K562 (cell line): ENCODE data around the gene EXOC4. TPM values are rescaled to one million over a fixed set of nuclear protein-coding genes. Genes with fewer than 3 reads are reported as not detected.

Experiments used
- ATAC-seq: fragments of 200-7000 bp; cut with Tn5 transposase; 3 replicates; pipeline ENCODE4 v1.9.1; 2020; ENCODE audit warnings: moderate library complexity
- BruUV-seq: library from RNA; stranded (reverse); fragments of 400-500 nt; replicated peaks from 2 replicates; lab custom pipeline; 2021; lab: Mats Ljungman, UMichigan
- CTCF ChIA-PET: fragments of 300-600 bp; formaldehyde crosslinking; extraction: SDS; loops from one replicate; lab custom pipeline; 2021; ENCODE audit warnings: low intra/inter-chr PET ratio; lab: Yijun Ruan, JAX
- POLR2A ChIA-PET: fragments of 300-600, 350-650 bp; sonication (Branson Sonifier 250); formaldehyde crosslinking; extraction: SDS; loops from one replicate; lab custom pipeline; 2021; ENCODE audit warnings: antibody characterized with exemption, inconsistent platforms; lab: Yijun Ruan, JAX
- DNase-seq, 4 experiments: peaks; one replicate each; pipeline versions ENCODE4 v3.0.0 to v3.0.0-alpha.2; 2011 to 2018; ENCODE audit warnings: low spot score in 3 of 4, mixed read lengths in 3 of 4; ENCODE audit errors: extremely low read depth in 1 of 4
- FAIRE-seq: peaks from 2 replicates; lab custom pipeline; 2011; peaks lifted over from hg19 to GRCh38; lab: Jason Lieb, UNC
- H2AFZ ChIP-seq: 2 replicates; pipeline ENCODE4 v1.6.0; 2011; ENCODE audit warnings: low read depth, low read length, control low read depth, inconsistent platforms
- H3K27ac ChIP-seq: fragments of 200-600 bp; 3 replicates; pipeline ENCODE4 v1.8.0; 2011; ENCODE audit warnings: low read depth, mild to moderate bottlenecking, control low read depth, inconsistent platforms, low read length, moderate library complexity, mixed read lengths; ENCODE audit errors: extremely low read depth
- H3K27me3 ChIP-seq, 2 experiments: fragments of 300-600 bp in 1 of 2; 2 replicates in 1 of 2; 3 replicates in 1 of 2; pipeline versions ENCODE4 v1.6.0 to v1.8.0; 2011; ENCODE audit warnings: inconsistent platforms in 2 of 2, low read length in 2 of 2, mild to moderate bottlenecking in 1 of 2, mixed read lengths in 1 of 2, moderate library complexity in 1 of 2; ENCODE audit not compliant: control insufficient read depth in 2 of 2, insufficient read depth in 2 of 2
- H3K36me3 ChIP-seq: fragments of 300-600 bp; 3 replicates; pipeline ENCODE4 v1.8.0; 2011; ENCODE audit warnings: mild to moderate bottlenecking, low read length, inconsistent platforms; ENCODE audit not compliant: control insufficient read depth, insufficient read depth
- H3K4me1 ChIP-seq, 2 experiments: fragments of 200-600 bp in 1 of 2; replicated peaks in 1 of 2; 2 replicates in 1 of 2; 3 replicates in 1 of 2; pipeline versions ENCODE4 v1.5.1 to v1.8.0; 2011; ENCODE audit warnings: inconsistent platforms in 2 of 2, low read length in 2 of 2, mild to moderate bottlenecking in 1 of 2, mixed read lengths in 1 of 2, moderate library complexity in 1 of 2; ENCODE audit not compliant: control insufficient read depth in 2 of 2, insufficient read depth in 2 of 2
- H3K4me2 ChIP-seq: 2 replicates; pipeline ENCODE4 v1.6.1; 2011; ENCODE audit warnings: low read length, control low read depth, inconsistent platforms, mixed read lengths; ENCODE audit not compliant: insufficient read depth
- H3K4me3 ChIP-seq: fragments of 200-600 bp; sonication (generic), shearing (Covaris generic); 2 replicates; pipeline ENCODE4 v1.5.1; 2016; ENCODE audit warnings: control low read depth, inconsistent platforms
- H3K79me2 ChIP-seq: fragments of 200-600 bp; 3 replicates; pipeline ENCODE4 v1.8.0; 2011; ENCODE audit warnings: low read length, inconsistent platforms; ENCODE audit not compliant: control insufficient read depth, insufficient read depth
- H3K9ac ChIP-seq, 2 experiments: 2 replicates each; pipeline versions ENCODE4 v1.6.0 to v1.6.1; 2011; ENCODE audit warnings: low read depth in 2 of 2, low read length in 2 of 2, control low read depth in 1 of 2, inconsistent platforms in 1 of 2, mild to moderate bottlenecking in 1 of 2, mixed read lengths in 1 of 2; ENCODE audit not compliant: insufficient read depth in 1 of 2
- H3K9me1 ChIP-seq: one replicate; pipeline ENCODE4 v1.6.0; 2011; ENCODE audit warnings: inconsistent platforms, mild to moderate bottlenecking, low read length, moderate library complexity; ENCODE audit not compliant: control insufficient read depth, insufficient read depth
- H3K9me3 ChIP-seq: replicated peaks from 2 replicates; pipeline ENCODE4 v1.5.1; 2011; ENCODE audit warnings: low read depth, low read length, inconsistent platforms; ENCODE audit not compliant: control insufficient read depth, insufficient read depth
- H4K20me1 ChIP-seq: replicated peaks from 2 replicates; pipeline ENCODE4 v1.6.1; 2011; ENCODE audit warnings: low read length, inconsistent platforms, mixed read lengths; ENCODE audit not compliant: control insufficient read depth, insufficient read depth
- ARID2 ChIP-seq: fragments of 450-650 bp; IDR thresholded peaks from 2 replicates; pipeline ENCODE4 v1.6.1; 2017; ENCODE audit warnings: antibody characterized with exemption, mild to moderate bottlenecking
- CBX8 ChIP-seq: fragments of 200-600 bp; sonication (generic); IDR thresholded peaks from 2 replicates; pipeline ENCODE4 v1.6.1; 2012; ENCODE audit warnings: borderline replicate concordance, mixed run types, low read depth, mild to moderate bottlenecking, moderate library complexity, mixed read lengths, low read length, control low read depth, inconsistent platforms; ENCODE audit not compliant: poor library complexity, severe bottlenecking; ENCODE audit errors: extremely low read depth
- CREM ChIP-seq: IDR thresholded peaks from 2 replicates; pipeline ENCODE4 v1.6.1; 2014; ENCODE audit warnings: antibody characterized with exemption, low read depth
- ETV6 ChIP-seq, 3 experiments: fragments of 150-350 bp in 1 of 3; sonication (generic) in 1 of 3; formaldehyde crosslinking in 1 of 3; IDR thresholded peaks; 2 replicates each; pipeline versions ENCODE4 v1.6.1 to v1.8.0; 2014 to 2022; ENCODE audit warnings: borderline replicate concordance in 2 of 3, low read depth in 2 of 3, antibody characterized with exemption in 1 of 3, low read length in 1 of 3, mild to moderate bottlenecking in 1 of 3, missing genetic modification reagents in 1 of 3
- HOMEZ ChIP-seq: fragments of 250-450 bp; sonication (Bioruptor Pico); IDR thresholded peaks from 2 replicates; pipeline ENCODE4 v1.4.0; 2020; ENCODE audit warnings: mild to moderate bottlenecking, moderate library complexity
- IRF1 ChIP-seq: sonication (generic); formaldehyde crosslinking; IDR thresholded peaks from 2 replicates; pipeline ENCODE4 v1.8.0; 2022; ENCODE audit warnings: missing genetic modification reagents, mild to moderate bottlenecking, borderline replicate concordance
- LEF1 ChIP-seq: fragments of 450-650 bp; IDR thresholded peaks from 2 replicates; pipeline ENCODE4 v1.6.1; 2016; ENCODE audit warnings: mild to moderate bottlenecking
- PHB2 ChIP-seq: fragments of 450-650 bp; IDR thresholded peaks from 2 replicates; pipeline ENCODE4 v1.6.1; 2017; ENCODE audit warnings: low read depth
- PRPF4 ChIP-seq: fragments of 200-400 bp; formaldehyde crosslinking; IDR thresholded peaks from one replicate; pipeline ENCODE4 v1.6.1; 2017; ENCODE audit warnings: low read length, low read depth, mild to moderate bottlenecking; ENCODE audit not compliant: insufficient read depth, poor library complexity, severe bottlenecking
- RAD21 ChIP-seq, 2 experiments: fragments of 250-450 bp in 1 of 2; fragments of 450-650 bp in 1 of 2; sonication (Bioruptor Pico) in 1 of 2; formaldehyde crosslinking in 1 of 2; IDR thresholded peaks in 1 of 2; conservative IDR thresholded peaks in 1 of 2; 2 replicates each; pipeline versions ENCODE4 v1.4.0 to v1.8.0; 2020 to 2022; ENCODE audit warnings: mild to moderate bottlenecking in 2 of 2, moderate library complexity in 1 of 2
- RBFOX2 ChIP-seq: fragments of 200-400 bp; formaldehyde crosslinking; IDR thresholded peaks from 2 replicates; pipeline ENCODE4 v1.6.1; 2017; ENCODE audit warnings: low read depth, mild to moderate bottlenecking, low read length, moderate library complexity
- RBM34 ChIP-seq: fragments of 200-400 bp; formaldehyde crosslinking; IDR thresholded peaks from 2 replicates; pipeline ENCODE4 v1.6.1; 2018; ENCODE audit warnings: low read length, borderline replicate concordance; ENCODE audit not compliant: insufficient read depth
- SIN3A ChIP-seq, 2 experiments: fragments of 150-350 bp in 1 of 2; IDR thresholded peaks; 2 replicates each; pipeline ENCODE4 v1.6.1; 2011 to 2016; ENCODE audit warnings: borderline replicate concordance in 2 of 2, low read depth in 2 of 2, low read length in 2 of 2, mild to moderate bottlenecking in 2 of 2, moderate library complexity in 2 of 2; ENCODE audit not compliant: control insufficient read depth in 1 of 2
- SMARCE1 ChIP-seq: fragments of 450-650 bp; IDR thresholded peaks from 2 replicates; pipeline ENCODE4 v1.7.1; 2016; ENCODE audit warnings: mild to moderate bottlenecking
- STAG1 ChIP-seq: sonication (generic); formaldehyde crosslinking; IDR thresholded peaks from 2 replicates; pipeline ENCODE4 v1.5.0; 2020; ENCODE audit warnings: missing genetic modification reagents, borderline replicate concordance
- ZNF354B ChIP-seq: fragments of 250-450 bp; sonication (Bioruptor Pico); IDR thresholded peaks from 2 replicates; pipeline ENCODE4 v1.4.0; 2020
- in situ Hi-C: fragments of 300-500 bp; cut with MboI; formaldehyde crosslinking; loops from 4 replicates; pipeline ENCODE4 v1.15.0; 2018; ENCODE audit warnings: inconsistent platforms, mixed read lengths
- intact Hi-C: fragments of 100-400 bp; cut with micrococcal nuclease; formaldehyde crosslinking; loops from 2 replicates; pipeline ENCODE4 v1.14.2; 2022
- polyA plus RNA-seq, 8 experiments: library from polyadenylated mRNA; depleted of rRNA in 4 of 8; stranded (reverse) in 5 of 8; unstranded in 3 of 8; fragments of >200 nt; fragmentation: Nextera tagmentation in 2 of 8; fragmentation: Illumina TruSeq in 1 of 8; extraction: Ambion mirVana in 2 of 8; extraction: Trizol in 1 of 8; gene quantifications; 2 replicates each; pipeline versions ENCODE4 v1.2.1 to v1.2.3, GENCODE V29; 2011 to 2014; ENCODE audit warnings: inconsistent platforms in 1 of 8, missing spikeins in 1 of 8
- total RNA-seq, 7 experiments: library from RNA; depleted of rRNA in 6 of 7; stranded (reverse); fragments of >200 nt in 6 of 7; fragmentation: Illumina TruSeq in 2 of 7; extraction: Trizol in 2 of 7; gene quantifications; 2 replicates each; pipeline versions ENCODE4 v1.2.1 to v1.2.3, GENCODE V29; 2011 to 2021; ENCODE audit warnings: low replicate concordance in 1 of 7

The EXOC4 gene
- total and polyA plus RNA-seq, 9 of the 15 experiments (the other 6 are each of a cell fraction or from before 2014, with no cell fraction given) = 18.5 to 73.1 (median 46.6) TPM

- TF ChIP-seq IRF1 (CRISPR knock-in tag) = no peak
- no peak for TF ChIP-seq RBM34
These were observed 788.1 kb downstream of the EXOC4 start (continued) for GRCh38 chr7:134040988-134041387.

GRCh38 chr7:134041477-134041876 is 788.6 kb downstream of the EXOC4 start:
- FAIRE-seq (no peak), ATAC-seq (no peak), DNase-seq (no peak)
- in situ Hi-C loops (no loop called here), intact Hi-C loops (no loop called here)
- H2AFZ ChIP-seq = no peak overlapping the region
- no peak overlapping the region for H3K27ac ChIP-seq
- H3K9ac ChIP-seq = no peak overlapping the region
- no peaks in the 10 kb centered on the region for H3K36me3 ChIP-seq
- H3K4me2 ChIP-seq = no peak overlapping the region
- no TSS peak for BruUV-seq
- H3K4me1 ChIP-seq = peaks cover 0 to 9% of the 10 kb centered on the region in 2 experiments; a peak in 2 of 5 replicates
- H3K27me3 ChIP-seq = no peaks in the 10 kb centered on the region
- H3K9me1 ChIP-seq = no peaks in the 10 kb centered on the region
- ChIA-PET POLR2A (interaction anchor here (1.1 kb wide), 1 partner anchor 21 kb away, joined by 3 read pairs; no protein-coding TSS in a partner anchor), CTCF (no interaction called here)
- no peaks in the 10 kb centered on the region for H3K79me2 ChIP-seq
- no peak overlapping the region for H3K4me3 ChIP-seq
- H4K20me1 ChIP-seq = no peaks in the 10 kb centered on the region
- no peaks in the 10 kb centered on the region for H3K9me3 ChIP-seq
- TF ChIP-seq LEF1 (no peak), CREM (no peak), HOMEZ (CRISPR knock-in tag) (no peak), RAD21 (CRISPR knock-in tag; conservative IDR thresholded peaks at IDR 0.05 in 1 of 2, IDR thresholded peaks at IDR 0.05 in 1 of 2) (no peak), SMARCE1 (no peak), STAG1 (no peak), PHB2 (no peak), ETV6 (IDR thresholded peaks at IDR 0.05; ENCODE audit: borderline replicate concordance in 1 of 2, low read depth in 2 of 2, low read length in 1 of 2) (no peak), ETV6 (CRISPR knock-in tag; IDR thresholded peaks at IDR 0.05; ENCODE audit: borderline replicate concordance) (no peak), RBFOX2 (no peak), PRPF4 (no peak), ZNF354B (CRISPR knock-in tag) (no peak), CBX8 (no peak), ARID2 (no peak), SIN3A (IDR thresholded peaks at IDR 0.05; ENCODE audit: borderline replicate concordance in 2 of 2, control insufficient read depth in 1 of 2, low read depth in 2 of 2, low read length in 2 of 2) (no peak)
